GM12872 (cell line): ENCODE data around the gene PSMA7.

Experiments used
- TF ChIP-seq, protein P1 (sequence below): IDR thresholded peaks from 3 replicates; pipeline ENCODE4 v1.5.1; 2011; ENCODE audit warnings: low read depth, mild to moderate bottlenecking, low read length, moderate library complexity; ENCODE audit not compliant: insufficient read depth

Gene PSMA7

DNA sequence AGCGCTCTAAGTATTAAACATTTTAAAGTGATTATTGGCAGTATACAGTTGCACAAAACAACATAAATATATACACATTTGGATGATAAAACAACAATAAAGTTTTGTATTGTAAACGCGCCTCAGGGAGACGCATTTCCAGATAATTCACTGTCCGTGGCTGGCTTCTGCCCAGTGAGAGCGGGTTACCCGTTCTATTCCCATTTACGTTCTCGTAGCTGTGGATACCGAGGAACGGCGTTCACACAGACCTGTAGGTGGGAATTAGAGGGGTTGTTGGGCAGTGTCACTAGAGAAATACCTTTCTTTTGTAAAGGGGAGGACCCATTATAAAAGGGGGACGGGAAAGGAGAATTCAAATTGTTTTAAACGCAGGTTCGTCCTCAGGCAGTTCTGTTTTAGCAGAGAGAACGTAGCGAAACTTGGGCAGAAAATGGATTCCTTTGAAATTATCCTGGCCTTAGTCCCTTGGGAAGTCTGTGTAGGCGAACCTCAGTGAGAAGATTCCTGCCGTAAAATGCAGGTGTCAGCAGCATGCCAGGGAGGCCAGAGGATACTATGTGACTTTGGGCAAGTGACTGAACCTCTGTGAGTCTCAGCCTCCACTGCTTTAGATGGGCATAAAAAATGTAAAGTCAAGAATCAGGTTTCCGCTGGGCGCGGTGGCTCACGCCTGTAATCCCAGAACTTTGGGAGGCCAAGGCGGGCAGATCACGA, 40.4 kb upstream of the PSMA7 start:
- TF ChIP-seq, protein P1, sequence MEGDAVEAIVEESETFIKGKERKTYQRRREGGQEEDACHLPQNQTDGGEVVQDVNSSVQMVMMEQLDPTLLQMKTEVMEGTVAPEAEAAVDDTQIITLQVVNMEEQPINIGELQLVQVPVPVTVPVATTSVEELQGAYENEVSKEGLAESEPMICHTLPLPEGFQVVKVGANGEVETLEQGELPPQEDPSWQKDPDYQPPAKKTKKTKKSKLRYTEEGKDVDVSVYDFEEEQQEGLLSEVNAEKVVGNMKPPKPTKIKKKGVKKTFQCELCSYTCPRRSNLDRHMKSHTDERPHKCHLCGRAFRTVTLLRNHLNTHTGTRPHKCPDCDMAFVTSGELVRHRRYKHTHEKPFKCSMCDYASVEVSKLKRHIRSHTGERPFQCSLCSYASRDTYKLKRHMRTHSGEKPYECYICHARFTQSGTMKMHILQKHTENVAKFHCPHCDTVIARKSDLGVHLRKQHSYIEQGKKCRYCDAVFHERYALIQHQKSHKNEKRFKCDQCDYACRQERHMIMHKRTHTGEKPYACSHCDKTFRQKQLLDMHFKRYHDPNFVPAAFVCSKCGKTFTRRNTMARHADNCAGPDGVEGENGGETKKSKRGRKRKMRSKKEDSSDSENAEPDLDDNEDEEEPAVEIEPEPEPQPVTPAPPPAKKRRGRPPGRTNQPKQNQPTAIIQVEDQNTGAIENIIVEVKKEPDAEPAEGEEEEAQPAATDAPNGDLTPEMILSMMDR = no peak

DNA sequence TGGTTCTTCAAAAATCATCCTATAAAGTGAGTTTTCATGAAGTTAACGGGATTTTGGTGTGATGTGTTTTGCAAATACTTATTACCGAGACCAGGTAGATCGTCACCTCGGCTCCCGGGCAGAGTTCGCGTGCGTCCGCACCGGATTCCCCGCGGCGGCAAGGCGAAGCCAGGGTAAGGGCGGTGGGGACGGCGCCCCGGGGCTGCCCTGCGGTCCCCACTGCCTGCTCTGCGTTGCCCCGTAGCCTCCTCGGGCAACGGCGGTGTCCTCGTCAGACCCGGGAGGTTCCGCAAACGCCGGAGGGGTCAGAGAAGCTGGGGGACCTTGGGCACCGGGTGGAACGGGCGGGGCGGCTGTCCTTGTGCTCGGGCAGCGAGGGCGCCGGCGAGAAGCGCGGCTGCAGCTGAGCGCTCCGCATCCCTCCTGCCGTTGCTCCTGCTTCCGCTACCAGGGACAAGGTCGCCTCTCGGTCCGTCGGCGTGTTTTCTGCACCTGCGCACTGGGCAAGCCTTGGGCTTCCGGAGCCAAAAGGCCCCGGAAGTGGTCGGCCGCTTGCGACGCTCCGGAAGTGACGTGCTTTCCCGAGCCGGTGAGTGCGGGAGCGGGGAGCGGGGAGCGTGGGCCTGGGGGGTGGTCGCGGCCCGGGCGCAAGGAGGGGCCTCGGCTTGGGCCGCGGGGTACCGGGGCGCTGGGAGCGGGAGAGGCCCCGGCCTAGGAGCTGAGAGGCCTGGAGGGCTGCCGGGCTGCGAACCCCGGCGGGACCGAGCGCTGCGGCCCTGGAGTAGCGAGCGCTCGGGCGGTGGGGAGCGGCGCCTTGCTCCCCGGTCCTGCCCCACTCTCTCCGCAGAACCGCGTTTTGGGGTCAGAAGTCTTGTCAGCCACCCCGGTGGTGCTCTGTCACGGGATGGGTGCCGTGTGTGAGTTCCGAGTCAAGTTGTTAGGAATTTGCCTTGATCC, 39.6 kb upstream of the PSMA7 start, which contains the start of gene MTG2:
TSS of gene MTG2 (plus strand) at position 560 of the 957 bp plus-strand sequence. CDS start 10,393 bp downstream, outside the sequence.
- TF ChIP-seq, protein P1 = no peak

DNA sequence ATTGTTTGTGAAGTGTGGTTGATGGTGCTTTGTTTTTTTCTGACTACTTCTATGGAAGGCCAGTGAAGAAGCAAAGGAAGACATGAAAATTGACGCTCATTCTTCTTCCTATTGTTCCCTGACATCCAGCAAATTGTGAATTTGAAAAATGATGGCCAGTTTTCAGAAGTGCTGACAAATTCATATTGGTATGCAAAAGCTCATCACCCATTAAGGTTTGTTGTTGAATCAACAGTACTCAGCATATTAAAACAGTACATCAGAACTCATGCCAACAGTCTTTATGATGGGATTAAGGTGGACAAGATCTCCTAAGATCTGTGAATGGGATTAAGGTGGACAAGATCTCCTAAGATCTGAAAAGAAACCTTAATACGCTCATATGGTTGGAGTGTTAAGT, 38.6 kb upstream of the PSMA7 start:
- TF ChIP-seq, protein P1 = no peak

DNA sequence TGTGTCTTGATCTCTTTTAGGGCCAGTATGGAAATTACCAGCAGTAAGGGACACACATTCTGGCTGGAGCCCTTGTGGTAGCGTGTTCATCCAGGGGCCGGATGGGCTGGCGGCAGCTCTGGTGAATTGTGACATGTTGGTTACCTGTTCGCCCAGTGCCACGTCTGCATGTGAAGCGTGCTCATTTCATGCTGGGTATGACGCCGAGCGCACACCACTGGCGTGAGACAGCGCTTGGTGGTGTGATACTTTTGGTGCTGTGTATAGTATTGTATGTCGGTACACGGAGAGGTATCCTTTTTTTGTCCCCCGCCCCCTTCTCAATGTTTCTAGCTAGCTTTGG, 35.9 kb upstream of the PSMA7 start:
- TF ChIP-seq, protein P1 = no peak

DNA sequence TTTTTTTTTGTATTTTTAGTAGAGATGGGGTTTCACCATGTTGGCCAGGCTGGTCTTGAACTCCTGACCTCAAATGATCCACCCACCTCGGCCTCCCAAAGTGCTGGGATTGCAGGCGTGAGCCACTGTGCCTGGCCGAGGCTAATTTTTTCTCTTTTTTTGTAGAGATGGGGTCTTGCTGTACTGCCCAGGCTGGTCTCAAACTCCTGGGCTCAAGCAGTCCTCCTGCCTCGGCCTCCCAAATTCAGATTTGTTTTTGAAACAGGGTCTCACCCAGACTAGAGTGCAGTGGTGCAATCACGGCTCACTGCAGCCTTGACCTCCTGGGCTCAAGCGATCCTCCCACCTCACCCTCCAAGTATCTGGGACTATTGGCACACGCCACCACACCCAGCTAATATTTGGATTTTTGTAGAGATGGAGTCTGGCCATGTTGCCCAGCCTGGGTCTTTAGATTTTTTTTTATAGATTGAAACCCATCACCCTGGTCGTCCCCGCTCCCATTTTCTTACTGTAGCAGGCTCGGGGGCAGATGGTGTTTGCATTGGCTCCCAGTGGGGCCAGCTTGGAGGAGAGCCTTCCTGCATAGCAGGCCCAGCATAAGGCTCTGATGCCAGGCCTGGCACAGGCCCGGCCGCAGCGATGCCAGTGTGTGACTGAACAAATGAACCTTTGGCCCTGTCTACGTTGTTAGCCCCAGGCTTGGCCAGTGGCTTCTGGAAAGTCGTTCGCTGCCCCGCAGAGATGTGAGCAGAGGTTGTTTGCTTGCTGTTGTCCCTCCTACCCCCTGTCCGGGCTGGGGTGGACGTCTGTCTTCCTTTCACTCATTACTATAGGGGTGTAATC, 35.3 kb upstream of the PSMA7 start:
- TF ChIP-seq, protein P1 = no peak

DNA sequence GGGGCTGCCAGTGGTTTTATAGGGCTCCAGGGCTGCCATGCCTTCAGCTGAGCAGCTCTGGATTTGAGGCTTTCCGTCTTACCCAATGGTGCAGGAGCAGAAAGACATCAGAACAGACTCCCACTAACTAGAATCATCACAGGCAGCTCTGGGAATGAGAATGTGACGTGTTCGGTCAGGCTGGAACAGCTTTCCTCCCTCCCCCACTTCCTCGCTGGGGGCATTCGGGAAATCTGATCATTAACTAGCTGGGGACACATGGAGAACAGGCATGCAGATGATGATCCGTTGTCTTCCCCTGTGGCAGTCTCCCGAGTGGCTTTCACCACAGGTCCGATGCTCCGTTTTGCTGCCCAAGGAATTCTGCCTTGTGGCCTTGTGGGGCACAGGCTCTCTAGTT, 34.1 kb upstream of the PSMA7 start:
- TF ChIP-seq, protein P1 = no peak
